HepG2 (cell line): ENCODE measurements around the gene L1CAM.

ENCODE experiments used
- ELF1 ChIP-seq: sonication (generic); formaldehyde crosslinking; IDR thresholded peaks from 2 replicates; pipeline ENCODE4 v1.4.0; 2020; ENCODE audit warnings: missing genetic modification reagents
- TF ChIP-seq, protein P1 (sequence below): sonication (generic); formaldehyde crosslinking; IDR thresholded peaks from 2 replicates; pipeline ENCODE4 v1.4.0; 2020; ENCODE audit warnings: missing genetic modification reagents

DNA sequence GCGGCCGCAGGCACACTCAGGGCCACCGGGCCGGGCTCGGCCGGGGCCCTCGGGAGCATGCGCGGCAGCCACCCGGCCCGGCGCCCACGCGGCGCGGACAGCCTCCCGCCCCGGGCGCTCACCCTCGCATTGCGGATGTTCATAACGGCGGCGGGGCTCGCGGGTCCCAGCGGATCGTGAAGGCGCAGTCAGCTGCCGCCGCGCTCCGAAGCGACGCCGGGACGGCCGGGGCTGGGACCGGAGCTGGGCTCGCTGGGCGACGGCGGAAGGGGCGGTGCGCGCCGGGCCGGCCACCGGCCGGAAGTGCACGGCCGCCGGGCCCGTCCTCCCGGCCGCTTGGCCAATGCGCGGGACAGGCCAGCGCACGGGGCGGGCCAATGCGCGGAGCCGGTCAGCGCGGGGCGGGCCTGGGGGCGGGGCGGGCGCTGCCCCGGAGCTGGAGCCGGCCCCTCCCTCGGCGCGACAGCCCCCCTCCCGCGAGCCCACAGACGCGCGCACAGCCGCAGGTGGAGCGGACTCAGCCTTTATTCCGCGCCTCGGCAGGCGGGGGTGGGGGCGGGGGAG lies 48.9 kb upstream of the L1CAM start, which contains the start of gene NAA10:
- no peak for TF ChIP-seq ELF1 (CRISPR knock-in tag)
- TF ChIP-seq, protein P1, sequence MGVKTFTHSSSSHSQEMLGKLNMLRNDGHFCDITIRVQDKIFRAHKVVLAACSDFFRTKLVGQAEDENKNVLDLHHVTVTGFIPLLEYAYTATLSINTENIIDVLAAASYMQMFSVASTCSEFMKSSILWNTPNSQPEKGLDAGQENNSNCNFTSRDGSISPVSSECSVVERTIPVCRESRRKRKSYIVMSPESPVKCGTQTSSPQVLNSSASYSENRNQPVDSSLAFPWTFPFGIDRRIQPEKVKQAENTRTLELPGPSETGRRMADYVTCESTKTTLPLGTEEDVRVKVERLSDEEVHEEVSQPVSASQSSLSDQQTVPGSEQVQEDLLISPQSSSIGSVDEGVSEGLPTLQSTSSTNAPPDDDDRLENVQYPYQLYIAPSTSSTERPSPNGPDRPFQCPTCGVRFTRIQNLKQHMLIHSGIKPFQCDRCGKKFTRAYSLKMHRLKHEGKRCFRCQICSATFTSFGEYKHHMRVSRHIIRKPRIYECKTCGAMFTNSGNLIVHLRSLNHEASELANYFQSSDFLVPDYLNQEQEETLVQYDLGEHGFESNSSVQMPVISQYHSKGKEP (CRISPR knock-in tag), result no peak
